Activated B cell treated with CpG ODN at 0.5 μM for 24 hours (primary cell): ENCODE data around the gene FMN1. TPM values are rescaled to one million over a fixed set of nuclear protein-coding genes. Genes with fewer than 3 reads are reported as not detected.

ENCODE experiments used
- ATAC-seq: fragments of 200-7000 bp; cut with Tn5 transposase; one replicate; pipeline ENCODE4 v1.10.0; 2021; ENCODE audit warnings: low read depth, mild to moderate bottlenecking, moderate library complexity
- CTCF ChIA-PET: fragments of 350-600 bp; sonication (Branson Sonifier 250); formaldehyde crosslinking; loops from one replicate; lab custom pipeline; 2021; ENCODE audit warnings: antibody characterized with exemption; lab: Charles Lee
- POLR2A ChIA-PET: fragments of 350-600 bp; sonication (Branson Sonifier 250); formaldehyde crosslinking; loops from one replicate; lab custom pipeline; 2021; ENCODE audit warnings: antibody characterized with exemption; lab: Charles Lee
- DNase-seq: peaks from one replicate; pipeline ENCODE4 v3.0.0; 2022
- H3K27ac Mint-ChIP-seq: one replicate; pipeline ENCODE4 v1.8.0; 2020; ENCODE audit warnings: mixed read lengths
- H3K27me3 Mint-ChIP-seq: one replicate; pipeline ENCODE4 v1.8.0; 2021; ENCODE audit warnings: mixed read lengths
- H3K36me3 Mint-ChIP-seq: one replicate; pipeline ENCODE4 v1.8.0; 2021; ENCODE audit warnings: low read depth, mixed read lengths
- H3K4me1 Mint-ChIP-seq: one replicate; pipeline ENCODE4 v1.8.0; 2021; ENCODE audit warnings: mixed read lengths
- H3K4me3 Mint-ChIP-seq: one replicate; pipeline ENCODE4 v1.8.0; 2020; ENCODE audit warnings: mild to moderate bottlenecking, mixed read lengths
- H3K9me3 Mint-ChIP-seq: one replicate; pipeline ENCODE4 v1.8.0; 2020; ENCODE audit warnings: mixed read lengths
- CTCF ChIP-seq: fragments of 200-600 bp; IDR thresholded peaks from one replicate; pipeline ENCODE4 v1.8.0; 2022; ENCODE audit warnings: antibody characterized with exemption, mild to moderate bottlenecking
- intact Hi-C: fragments of 100-400 bp; cut with micrococcal nuclease; formaldehyde crosslinking; loops from one replicate; pipeline ENCODE4 v1.15.1; 2024
- total RNA-seq: library from RNA; stranded (reverse); gene quantifications from 2 replicates; pipeline ENCODE4 v1.2.3, GENCODE V29; 2022

The FMN1 gene
- total RNA-seq, 1 donor from 2014 or later: 0.80 TPM

- ChIA-PET POLR2A (no interaction called here), CTCF (interaction anchor here (1.2 kb wide), 1 partner anchor 103 kb away, joined by 4 read pairs; no protein-coding TSS in a partner anchor)
- no peaks in the 10 kb centered on the region for H3K4me1 Mint-ChIP-seq
- H3K27me3 Mint-ChIP-seq: peaks cover 6% of the 10 kb centered on the region
- no peaks in the 10 kb centered on the region for H3K36me3 Mint-ChIP-seq
- no peak overlapping the region for H3K4me3 Mint-ChIP-seq
- H3K27ac Mint-ChIP-seq: no peak overlapping the region
- ATAC-seq (no peak), DNase-seq (no peak)
- no peaks in the 10 kb centered on the region for H3K9me3 Mint-ChIP-seq
- intact Hi-C loops: no loop called here
- no peak for TF ChIP-seq CTCF
Observed at GRCh38 chr15:32766101-32766500, 428.4 kb downstream of the FMN1 start.

- no peak for TF ChIP-seq CTCF
- Mint-ChIP-seq H3K27me3 (peaks cover 12% of the 10 kb centered on the region), H3K4me1 (no peaks in the 10 kb centered on the region), H3K4me3 (no peak overlapping the region), H3K27ac (no peak overlapping the region), H3K9me3 (no peaks in the 10 kb centered on the region), H3K36me3 (no peaks in the 10 kb centered on the region)
- ATAC-seq (no peak), DNase-seq (no peak)
- ChIA-PET CTCF (no interaction called here), POLR2A (no interaction called here)
- intact Hi-C loops: no loop called here
Observed at GRCh38 chr15:32765236-32765635, 429.3 kb downstream of the FMN1 start.

- Mint-ChIP-seq H3K9me3 (no peaks in the 10 kb centered on the region), H3K27me3 (peaks cover 17% of the 10 kb centered on the region), H3K27ac (no peak overlapping the region), H3K4me1 (no peaks in the 10 kb centered on the region), H3K4me3 (no peak overlapping the region), H3K36me3 (no peaks in the 10 kb centered on the region)
- intact Hi-C loops: no loop called here
- CTCF ChIA-PET: no interaction called here
- DNase-seq: no peak
- TF ChIP-seq CTCF: no peak
- POLR2A ChIA-PET: no interaction called here
- ATAC-seq: no peak
Observed at GRCh38 chr15:32763295-32763694, 431.2 kb downstream of the FMN1 start.

- CTCF ChIA-PET: no interaction called here
- intact Hi-C loops: no loop called here
- peaks cover 26% of the 10 kb centered on the region for H3K27me3 Mint-ChIP-seq
- POLR2A ChIA-PET: no interaction called here
- no peak overlapping the region for H3K4me3 Mint-ChIP-seq
- H3K27ac Mint-ChIP-seq: peak overlapping the region; percentile 4
- TF ChIP-seq CTCF: no peak
- no peaks in the 10 kb centered on the region for H3K36me3 Mint-ChIP-seq
- H3K9me3 Mint-ChIP-seq: peaks cover 6% of the 10 kb centered on the region
- ATAC-seq (no peak), DNase-seq (no peak)
- no peaks in the 10 kb centered on the region for H3K4me1 Mint-ChIP-seq
Observed at GRCh38 chr15:32757426-32757825, 437.1 kb downstream of the FMN1 start.

GRCh38 chr15:32750979-32751378, 443.5 kb downstream of the FMN1 start:
- ChIA-PET CTCF (no interaction called here), POLR2A (no interaction called here)
- peaks cover 12% of the 10 kb centered on the region for H3K27me3 Mint-ChIP-seq
- intact Hi-C loops: no loop called here
- H3K4me3 Mint-ChIP-seq: no peak overlapping the region
- H3K27ac Mint-ChIP-seq: no peak overlapping the region
- no peaks in the 10 kb centered on the region for H3K9me3 Mint-ChIP-seq
- TF ChIP-seq CTCF: no peak
- no peaks in the 10 kb centered on the region for H3K4me1 Mint-ChIP-seq
- ATAC-seq: no peak
- H3K36me3 Mint-ChIP-seq: no peaks in the 10 kb centered on the region
- no peak for DNase-seq
